ENCODE data around the gene TBC1D7. TPM values are rescaled to one million over a fixed set of nuclear protein-coding genes. Genes with fewer than 3 reads are reported as not detected.
"Not testable (repeated sequence)": the region's sequence is repeated elsewhere in the genome, so short reads cannot be mapped to it uniquely, and the experiment has no call there.

TBC1D7 gene
- total RNA-seq, 1 donor from 2014 or later = 16.6 TPM

DNA sequence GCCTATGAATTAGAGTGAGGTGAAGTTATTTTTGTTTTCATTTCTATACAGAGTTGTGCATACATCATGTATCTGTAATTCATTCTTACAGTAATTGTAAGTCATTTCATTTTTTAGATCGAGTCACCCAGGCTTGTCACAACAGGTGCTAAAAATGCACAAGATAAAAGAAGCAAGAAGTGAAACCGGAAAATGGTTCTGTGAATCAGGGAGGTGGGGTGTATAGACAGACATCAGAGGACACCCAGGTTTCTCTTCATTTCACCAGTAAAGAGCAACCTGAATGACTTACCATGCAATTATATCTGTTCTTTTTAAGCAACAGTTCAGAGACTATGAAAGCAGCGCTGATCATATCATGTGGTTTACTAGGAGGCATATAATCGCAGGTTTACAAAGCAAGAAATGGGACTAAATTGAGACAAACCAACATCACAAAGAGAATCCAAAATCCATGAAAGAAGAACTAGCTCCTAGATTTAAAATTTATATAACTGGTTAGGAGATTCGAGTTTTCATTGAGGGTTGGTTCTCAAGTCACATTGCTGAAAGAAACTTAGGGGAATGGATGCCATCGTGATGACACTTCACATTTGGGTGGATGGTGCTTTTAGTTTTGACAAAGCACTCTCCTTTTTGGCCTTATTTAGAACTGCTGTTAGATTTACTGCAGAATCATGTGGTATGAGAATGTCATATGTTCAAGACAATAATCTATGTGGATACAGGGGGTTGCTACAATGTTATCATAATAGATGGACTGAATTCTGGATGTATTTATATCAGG lies 27.9 kb upstream of the TBC1D7 start:
- ATAC-seq = peak; percentile 77

DNA sequence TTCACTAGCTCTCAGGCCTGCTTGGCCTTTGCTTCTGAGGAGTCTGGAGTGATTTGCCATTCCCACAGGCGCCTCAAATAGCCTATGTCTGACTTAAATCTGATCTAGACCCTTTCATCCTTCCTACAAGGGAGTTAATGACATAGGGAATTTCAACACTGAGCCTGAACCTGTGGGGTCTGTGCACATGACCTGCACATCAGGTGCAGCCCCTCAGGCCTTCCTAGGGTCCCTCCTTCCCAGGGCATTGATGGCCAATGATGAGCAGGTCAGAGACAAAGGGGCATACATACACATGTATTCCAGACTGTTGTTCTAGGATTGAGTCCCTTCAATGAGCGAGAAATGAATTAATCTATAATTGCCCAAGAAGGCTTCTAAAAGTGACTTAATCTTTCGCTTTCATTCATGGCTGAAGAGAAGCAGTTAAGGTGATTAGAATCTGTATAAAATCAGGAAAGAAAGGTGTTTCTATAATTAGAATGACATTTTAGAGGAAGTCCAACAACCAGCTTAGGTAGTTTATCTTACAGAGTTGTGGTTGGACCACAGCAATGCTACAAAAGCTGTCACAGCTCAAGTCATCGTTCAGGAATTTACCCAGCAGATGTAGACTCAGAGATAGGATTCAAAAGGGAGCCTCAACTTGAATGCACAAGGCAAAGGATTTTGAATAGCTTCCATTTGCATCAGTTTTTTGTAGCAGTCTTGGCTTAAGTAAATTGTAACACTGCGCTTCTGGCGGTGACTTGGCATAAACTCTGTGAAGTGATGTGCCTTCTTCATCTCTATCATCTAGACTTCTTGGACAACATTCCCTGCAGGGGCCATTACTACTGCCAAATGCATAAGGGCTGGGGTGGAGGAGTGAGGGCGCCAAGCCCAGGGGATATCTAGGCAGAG lies 27.0 kb upstream of the TBC1D7 start:
- peak; percentile 75 for ATAC-seq

- ATAC-seq = no peak
These were observed 26.1 kb upstream of the TBC1D7 start for GRCh38 chr6:13354331-13355042.

DNA sequence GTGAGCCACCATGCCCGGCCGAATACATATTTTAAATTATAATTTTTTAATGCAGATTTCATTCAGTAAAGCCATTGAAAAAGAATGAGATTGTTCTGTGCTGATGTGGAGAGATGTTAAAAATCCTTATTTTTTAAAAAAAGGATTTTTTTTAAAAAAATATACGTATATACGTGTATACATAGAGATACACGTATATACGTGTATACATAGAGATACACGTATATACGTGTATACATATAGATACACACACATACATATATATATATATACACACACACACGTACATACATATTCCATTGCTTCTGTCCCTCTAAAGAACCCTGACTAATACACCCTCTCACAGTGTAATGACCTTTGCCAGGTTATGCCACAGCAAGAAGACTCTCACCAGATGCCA lies 23.8 kb upstream of the TBC1D7 start:
- ATAC-seq = no peak

GRCh38 chr6:13351271-13351670 lies 22.9 kb upstream of the TBC1D7 start:
- ATAC-seq = no peak

DNA sequence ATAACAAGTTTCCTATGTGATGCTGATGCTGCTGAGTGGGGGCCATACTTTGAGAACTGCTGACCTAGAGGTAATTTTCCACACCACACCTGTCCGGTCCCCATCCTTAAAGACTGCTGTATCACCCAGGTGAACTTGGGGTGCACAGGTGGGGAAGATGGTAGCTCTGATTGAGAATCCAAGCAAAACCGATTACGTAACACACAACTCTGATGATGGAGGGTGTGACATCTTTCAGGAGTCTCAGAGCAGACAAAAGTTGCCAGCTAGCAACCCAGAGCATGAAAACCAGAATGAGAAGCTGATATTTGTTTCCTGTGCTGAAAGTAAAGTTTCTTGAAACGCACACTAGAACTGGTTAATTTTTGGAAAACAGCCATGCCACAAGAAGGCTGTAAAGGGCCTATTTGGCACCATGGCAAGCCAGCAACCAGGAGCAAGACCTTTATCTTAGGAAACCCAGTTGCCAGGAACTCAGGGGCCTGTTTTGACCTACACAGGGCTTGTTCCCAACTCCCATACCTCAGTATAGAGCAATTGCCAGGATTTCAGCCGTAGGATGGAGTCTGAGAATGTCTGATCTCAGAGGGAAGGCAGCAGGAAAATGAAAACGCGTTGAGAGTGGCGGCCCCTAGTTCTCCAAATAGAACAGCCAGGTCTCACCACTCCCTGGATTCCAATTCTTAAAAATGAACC lies 21.6 kb upstream of the TBC1D7 start:
- ATAC-seq = no peak

GRCh38 chr6:13348334-13349113 lies 20.2 kb upstream of the TBC1D7 start:
- ATAC-seq = no peak

DNA sequence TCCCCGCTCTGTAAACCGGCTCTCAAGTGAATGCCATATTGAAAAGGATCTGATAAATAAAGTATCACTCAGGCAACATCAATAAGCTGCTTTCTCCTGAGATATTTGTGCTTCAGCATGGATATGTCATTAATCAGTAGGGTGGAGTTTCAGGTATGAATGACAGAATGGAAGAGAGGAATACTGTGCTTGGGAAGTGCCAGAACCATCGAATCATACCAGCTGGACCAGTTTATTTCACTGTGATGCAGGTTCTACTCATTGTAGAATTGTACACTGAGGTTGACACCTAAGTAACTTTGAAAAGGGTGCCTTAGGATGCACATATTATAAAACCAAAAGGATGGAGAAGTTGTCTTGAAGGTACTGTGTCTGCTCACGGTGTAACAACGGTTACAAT lies 17.9 kb upstream of the TBC1D7 start:
- ATAC-seq = peak; percentile 69

DNA sequence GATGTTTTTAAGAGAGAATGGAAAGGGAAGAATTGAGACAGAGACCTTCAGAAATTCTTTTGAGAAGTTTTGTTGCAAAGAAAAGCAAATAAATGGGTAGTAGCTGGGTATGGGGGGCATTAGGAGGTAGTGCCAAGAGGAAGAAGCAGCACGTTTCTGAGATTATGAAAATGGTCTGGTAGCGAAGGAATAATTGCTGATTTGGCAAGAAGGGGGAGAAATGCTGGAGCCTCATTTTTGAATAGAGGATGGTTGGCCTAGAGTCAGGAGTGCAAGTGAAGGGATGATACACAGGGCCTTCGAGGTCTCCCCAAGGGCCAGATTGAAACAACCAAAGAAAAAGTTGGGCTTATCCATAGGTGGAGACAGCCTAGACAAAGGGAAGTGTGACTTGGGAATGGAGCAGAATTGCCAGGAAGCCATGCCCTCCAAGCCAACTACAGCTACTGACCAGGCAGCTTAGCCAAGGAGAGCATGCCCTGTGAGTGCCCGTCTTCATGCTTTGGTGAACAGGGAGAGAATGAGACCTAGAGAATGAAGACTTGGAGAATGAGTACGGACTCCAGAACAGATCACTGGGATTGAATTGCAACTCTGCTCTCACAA lies 14.2 kb upstream of the TBC1D7 start:
- no peak for ATAC-seq

DNA sequence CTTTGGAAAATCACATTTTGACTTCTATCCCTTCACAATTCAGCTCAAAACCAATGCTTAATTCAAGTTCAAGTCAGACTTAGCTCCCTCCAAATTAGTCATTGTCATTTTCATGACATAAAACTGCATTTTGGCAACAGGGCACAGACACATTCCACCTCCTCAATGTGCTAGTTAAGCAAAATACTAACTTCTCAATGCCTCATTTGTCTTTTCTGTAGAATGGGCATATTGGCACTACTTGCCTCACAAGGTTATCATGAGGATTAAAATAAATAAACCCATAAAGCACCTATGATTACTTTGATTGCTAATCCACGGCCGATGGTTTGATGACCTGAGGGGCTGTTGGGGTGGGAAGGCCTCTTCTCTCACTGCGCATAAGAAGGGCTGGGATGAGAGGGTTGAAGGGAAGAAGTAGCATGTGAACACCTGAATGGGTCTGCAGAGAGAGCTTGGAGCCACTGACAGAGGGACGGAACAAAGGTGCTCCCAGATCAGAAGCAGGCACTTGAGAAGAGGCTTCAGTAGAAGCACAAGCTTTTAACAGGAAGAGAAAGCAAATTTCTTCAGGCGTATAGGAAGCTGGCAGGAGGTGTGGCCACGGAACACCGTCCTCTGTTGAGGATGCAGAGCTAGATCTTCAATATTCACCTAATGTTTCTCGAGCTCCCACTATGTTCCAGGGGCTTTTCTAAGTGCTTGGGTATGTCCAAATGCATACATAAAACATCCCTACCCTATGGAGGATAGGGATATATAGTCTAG lies 11.7 kb upstream of the TBC1D7 start:
- no peak for ATAC-seq

DNA sequence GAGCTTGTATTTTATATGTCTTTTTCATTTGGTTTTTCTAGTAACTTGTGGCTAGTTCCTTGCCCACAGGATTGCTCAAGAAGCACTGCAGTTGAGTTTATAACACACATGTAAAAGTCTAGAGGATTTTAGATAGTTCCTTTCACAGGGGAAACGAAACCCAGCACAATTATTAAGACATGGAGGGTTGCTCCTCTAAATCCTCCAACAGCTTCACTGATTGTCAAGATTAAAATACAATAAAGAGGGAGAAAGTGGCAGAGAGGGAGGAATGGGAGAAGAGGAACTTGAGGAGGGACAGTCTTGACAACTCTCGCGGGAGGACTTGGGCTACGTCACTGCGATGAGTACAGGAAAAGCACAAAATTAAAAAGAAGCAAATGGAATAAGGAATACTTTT lies 9.7 kb upstream of the TBC1D7 start:
- ATAC-seq = no peak

- ATAC-seq = peak; percentile 90
These were observed 8.2 kb upstream of the TBC1D7 start for GRCh38 chr6:13336553-13336952.

GRCh38 chr6:13334953-13335352 lies 6.6 kb upstream of the TBC1D7 start:
- ATAC-seq = peak; percentile 30

DNA sequence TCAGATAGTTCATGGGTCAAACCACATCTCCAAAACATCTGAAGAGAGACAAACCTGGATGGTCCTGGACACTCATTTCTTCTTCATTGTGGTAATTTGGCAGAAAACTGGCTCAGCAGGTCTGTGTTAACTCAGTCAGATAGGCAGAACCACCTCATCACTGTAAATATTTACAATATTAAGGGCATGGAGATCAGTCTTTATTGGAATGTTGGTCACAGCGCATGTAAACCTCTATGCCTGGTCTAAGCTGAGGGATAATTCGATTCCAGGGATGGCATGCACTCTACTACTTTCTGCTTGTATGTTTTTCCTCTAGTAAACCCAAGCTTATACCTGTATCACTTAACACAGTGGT lies 4.0 kb upstream of the TBC1D7 start:
- no peak for ATAC-seq

- no peak for ATAC-seq
These were observed 3.4 kb upstream of the TBC1D7 start for GRCh38 chr6:13331516-13332348.

GRCh38 chr6:13328875-13329183 lies 492 bp upstream of the TBC1D7 start:
- peak; percentile 25 for ATAC-seq

GRCh38 chr6:13327691-13328075 lies 654 bp downstream of the TBC1D7 start:
- ATAC-seq = no peak

GRCh38 chr6:13326031-13326586 lies 2.2 kb downstream of the TBC1D7 start:
- not testable (repeated sequence) for ATAC-seq

DNA sequence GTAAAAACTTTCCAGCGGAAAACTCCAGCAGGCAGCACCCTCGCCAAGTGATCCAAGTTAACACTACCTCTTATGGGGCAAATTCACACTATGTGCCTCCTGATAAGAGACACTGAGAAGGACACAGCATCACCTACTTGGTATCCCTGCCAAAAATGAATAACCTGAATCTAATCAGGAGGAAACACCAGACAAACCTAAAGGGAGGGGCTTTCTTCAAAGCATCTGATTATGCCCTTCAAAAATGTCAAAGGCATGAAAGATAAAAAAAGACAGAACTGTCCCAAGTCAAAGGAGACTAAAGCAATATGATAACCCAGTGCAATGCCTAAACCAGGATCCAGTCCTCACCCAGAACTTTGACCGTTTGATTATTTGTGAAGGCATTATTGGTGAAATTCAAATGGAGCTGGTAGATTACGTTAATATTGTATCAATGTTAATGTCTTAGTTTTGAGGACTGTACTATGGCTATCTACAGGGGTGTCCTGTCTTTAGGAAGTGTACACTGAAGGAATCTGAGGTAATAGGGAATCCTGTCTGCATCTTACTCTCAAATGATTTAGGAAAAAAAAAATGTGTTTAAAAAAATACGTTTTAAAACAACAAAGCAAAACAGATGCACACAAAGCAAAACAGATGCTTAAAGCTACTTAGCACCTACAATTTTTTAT lies 8.3 kb downstream of the TBC1D7 start:
- no peak for ATAC-seq
